HEK293T (cell line): ENCODE data around the gene PICK1.
"Not testable (repeated sequence)": the region's sequence is repeated elsewhere in the genome, so short reads cannot be mapped to it uniquely, and the experiment has no call there.

ENCODE experiments used
- ARNT ChIP-seq: fragments of 450-650 bp; IDR thresholded peaks from 2 replicates; pipeline ENCODE4 v1.6.1; 2017; ENCODE audit warnings: mild to moderate bottlenecking
- BHLHE40 ChIP-seq: fragments of 450-650 bp; IDR thresholded peaks from 2 replicates; pipeline ENCODE4 v1.6.1; 2016; ENCODE audit warnings: mild to moderate bottlenecking, moderate library complexity, borderline replicate concordance
- ELF4 ChIP-seq: fragments of 450-650 bp; IDR thresholded peaks from 2 replicates; pipeline ENCODE4 v1.6.1; 2017; ENCODE audit warnings: antibody characterized with exemption
- FOXK2 ChIP-seq: fragments of 450-650 bp; IDR thresholded peaks from 2 replicates; pipeline ENCODE4 v1.6.1; 2016; ENCODE audit warnings: mild to moderate bottlenecking
- FOXM1 ChIP-seq: fragments of 450-650 bp; IDR thresholded peaks from 2 replicates; pipeline ENCODE4 v1.6.1; 2017; ENCODE audit warnings: mild to moderate bottlenecking, borderline replicate concordance
- L3MBTL2 ChIP-seq: fragments of 450-650 bp; conservative IDR thresholded peaks from 2 replicates; pipeline ENCODE4 v1.6.1; 2016; ENCODE audit warnings: mild to moderate bottlenecking
- LEF1 ChIP-seq: fragments of 450-650 bp; IDR thresholded peaks from 2 replicates; pipeline ENCODE4 v1.6.1; 2017; ENCODE audit warnings: mild to moderate bottlenecking, borderline replicate concordance
- NFRKB ChIP-seq: fragments of 450-650 bp; IDR thresholded peaks from 2 replicates; pipeline ENCODE4 v1.6.1; 2016; ENCODE audit warnings: mild to moderate bottlenecking, moderate library complexity
- SP1 ChIP-seq: fragments of 450-650 bp; IDR thresholded peaks from 2 replicates; pipeline ENCODE4 v1.6.1; 2017
- SUZ12 ChIP-seq: fragments of 450-650 bp; IDR thresholded peaks from 2 replicates; pipeline ENCODE4 v1.6.1; 2016; ENCODE audit warnings: mild to moderate bottlenecking
- TARDBP ChIP-seq: fragments of 450-650 bp; IDR thresholded peaks from 2 replicates; pipeline ENCODE4 v1.6.1; 2016
- ZNF384 ChIP-seq: fragments of 450-650 bp; IDR thresholded peaks from 2 replicates; pipeline ENCODE4 v1.6.1; 2016

- not testable (repeated sequence) for TF ChIP-seq FOXM1, L3MBTL2, LEF1, ZNF384, SP1, FOXK2, BHLHE40, NFRKB, SUZ12, TARDBP, ARNT, ELF4
These were observed 60.4 kb downstream of the PICK1 start for GRCh38 chr22:38117556-38117955.
